Pancreas (tissue), 10 donors: ENCODE data around the gene AKAP13. TPM values are rescaled to one million over a fixed set of nuclear protein-coding genes. Genes with fewer than 3 reads are reported as not detected.

ENCODE experiments used
- ATAC-seq, 4 donors: fragments of 200-7000 bp; cut with Tn5 transposase; one replicate each; pipeline versions ENCODE4 v1.8.0 to v1.9.1; 2020; ENCODE audit warnings: mild to moderate bottlenecking in 4 of 4, moderate library complexity in 4 of 4
- DNase-seq, 6 donors: peaks; one replicate each; pipeline ENCODE4 v3.0.0-alpha.2; 2020
- FAIRE-seq: peaks from 2 replicates; lab custom pipeline; 2012; peaks lifted over from hg19 to GRCh38; lab: Jason Lieb, UNC
- H3K27ac ChIP-seq, 4 donors: fragments of 200-600 bp; sonication (generic); 1 replicate in 3 of 4; 2 replicates in 1 of 4; pipeline versions ENCODE4 v1.5.0 to v1.8.0; 2020
- H3K27me3 ChIP-seq, 4 donors: fragments of 200-600 bp; one replicate each; pipeline ENCODE4 v1.8.0; 2021
- H3K36me3 ChIP-seq, 3 donors: fragments of 200-600 bp; sonication (generic) in 1 of 3; one replicate each; pipeline versions ENCODE4 v1.5.0 to v1.8.0; 2020 to 2021
- H3K4me1 ChIP-seq, 3 donors: fragments of 200-600 bp; one replicate each; pipeline ENCODE4 v1.8.0; 2021
- H3K4me3 ChIP-seq, 4 donors: fragments of 200-600 bp; sonication (generic) in 2 of 4; one replicate each; pipeline versions ENCODE4 v1.5.0 to v1.8.0; 2020 to 2021
- H3K9me3 ChIP-seq, 4 donors: fragments of 200-600 bp; one replicate each; pipeline ENCODE4 v1.8.0; 2021
- CTCF ChIP-seq, 4 donors: fragments of 200-600 bp; sonication (generic) in 3 of 4; IDR thresholded peaks; one replicate each; pipeline versions ENCODE4 v1.5.0 to v1.8.0; 2021; ENCODE audit warnings: antibody characterized with exemption in 4 of 4
- WGBS, 2 donors: extraction: QIAGEN DNeasy Blood & Tissue Kit; methylation state at CpG; one replicate each; pipeline ENCODE4 v1.1.7; 2013; 5-methylcytosine and 5-hydroxymethylcytosine counted together
- intact Hi-C, 3 donors: fragments of 100-400 bp; cut with DNase I; formaldehyde crosslinking; loops; one replicate each; pipeline versions ENCODE4 v1.11.1 to v1.14.2; 2022
- polyA plus RNA-seq, 2 donors: library from polyadenylated mRNA; stranded (reverse); fragments of 200-250 nt; gene quantifications; one replicate each; pipeline ENCODE4 v1.2.3, GENCODE V29; 2013
- total RNA-seq, 6 donors: library from RNA; stranded (reverse); fragmentation: NEBNext Ultra II Directional in 4 of 6; extraction: Animal tissue kit (Norgen Biotek cat#: 25700) in 4 of 6; gene quantifications; one replicate each; pipeline versions ENCODE4 v1.2.1 to v1.2.4, GENCODE V29; 2021 to 2023
- donor health status: healthy with polysubstance abuse.
- donor health status: DM: no; HTN: no; CAD: no; lungs with moderate emphysema.
- donor health status: DM: no; HTN: no; CAD: no.
- donor health status: control.
- donor health status: control.
- donor health status: Bipolar disorder and iron deficiency.
- donor health status: DM: yes; HTN: yes; CAD: no.
- donor health status: DM: no; HTN: no; CAD: no.
- donor health status: DM: no; HTN: no; CAD: no.
- donor health status: DM: yes; HTN: yes; CAD: no.

AKAP13 gene
- total and polyA plus RNA-seq, 8 donors = 64.9 to 139 (median 89.9) TPM

- no peak for ATAC-seq
- H3K27me3 ChIP-seq = no peaks in the 10 kb centered on the region
- 94 to 95% methylated on average over 4 of the region's 4 CpGs for WGBS, 2 donors
- intact Hi-C loops = no loop called here
- TF ChIP-seq CTCF (IDR thresholded peaks at IDR 0.05) = no peak
- no peak overlapping the region for H3K27ac ChIP-seq
- H3K4me1 ChIP-seq = no peaks in the 10 kb centered on the region
- H3K4me3 ChIP-seq = no peak overlapping the region
- no peak for FAIRE-seq
- no peaks in the 10 kb centered on the region for H3K9me3 ChIP-seq
- no peaks in the 10 kb centered on the region for H3K36me3 ChIP-seq
- DNase-seq = no peak
These were observed 83.0 kb downstream of the AKAP13 start for GRCh38 chr15:85463276-85463892.

GRCh38 chr15:85463976-85464375, 83.6 kb downstream of the AKAP13 start:
- no peak for ATAC-seq

GRCh38 chr15:85464471-85464870, 84.1 kb downstream of the AKAP13 start:
- no peak for TF ChIP-seq CTCF (IDR thresholded peaks at IDR 0.05)
- Histone ChIP-seq H3K9me3 (no peaks in the 10 kb centered on the region), H3K27ac (no peak overlapping the region), H3K4me1 (no peaks in the 10 kb centered on the region), H3K4me3 (no peak overlapping the region), H3K27me3 (no peaks in the 10 kb centered on the region), H3K36me3 (no peaks in the 10 kb centered on the region)
- DNase-seq (no peak), ATAC-seq (no peak), FAIRE-seq (no peak)
- WGBS, 2 donors = 80 to 83% methylated on average over 3 of the region's 3 CpGs
- intact Hi-C loops = no loop called here

More at GRCh38 chr15:85463976-85464375, 83.6 kb downstream of the AKAP13 start:
- TF ChIP-seq CTCF (IDR thresholded peaks at IDR 0.05) = no peak
- WGBS, 2 donors = 76 to 77% methylated on average over 6 of the region's 6 CpGs
- Histone ChIP-seq H3K27me3 (no peaks in the 10 kb centered on the region), H3K36me3 (no peaks in the 10 kb centered on the region), H3K9me3 (no peaks in the 10 kb centered on the region), H3K4me3 (no peak overlapping the region), H3K4me1 (no peaks in the 10 kb centered on the region), H3K27ac (no peak overlapping the region)
- FAIRE-seq = no peak
- DNase-seq = no peak
- intact Hi-C loops = no loop called here

GRCh38 chr15:85470563-85471271, 90.3 kb downstream of the AKAP13 start:
- Histone ChIP-seq H3K4me1 (peaks cover 3 to 23% (median 9%) of the 10 kb centered on the region in 3 donors), H3K4me3 (peak overlapping the region in 1 of 4 donors; percentile 2), H3K27me3 (no peaks in the 10 kb centered on the region), H3K27ac (no peak overlapping the region), H3K9me3 (no peaks in the 10 kb centered on the region), H3K36me3 (no peaks in the 10 kb centered on the region)
- no peak for TF ChIP-seq CTCF (IDR thresholded peaks at IDR 0.05)
- FAIRE-seq (no peak), ATAC-seq (peak; percentile 64 to 76 (median 74)), DNase-seq (no peak)
- WGBS, 2 donors = 56 to 61% methylated on average over 8 of the region's 8 CpGs
- intact Hi-C loops = no loop called here

- FAIRE-seq (no peak), ATAC-seq (no peak), DNase-seq (no peak)
- TF ChIP-seq CTCF (IDR thresholded peaks at IDR 0.05) = no peak
- H3K4me3 ChIP-seq = no peak overlapping the region
- WGBS, 2 donors = 91 to 95% methylated on average over 2 of the region's 2 CpGs
- H3K4me1 ChIP-seq = peaks cover 3 to 23% (median 9%) of the 10 kb centered on the region in 3 donors
- intact Hi-C loops = no loop called here
- no peaks in the 10 kb centered on the region for H3K9me3 ChIP-seq
- H3K27me3 ChIP-seq = no peaks in the 10 kb centered on the region
- H3K27ac ChIP-seq = no peak overlapping the region
- H3K36me3 ChIP-seq = no peaks in the 10 kb centered on the region
These were observed 91.9 kb downstream of the AKAP13 start for GRCh38 chr15:85472349-85472748.
